ENCODE measurements around the gene EPB41L2.

- TF ChIP-seq CTCF (conservative IDR thresholded peaks at IDR 0.05; ENCODE audit: low read depth in 2 of 2) (no peak), EZH2phosphoT487 (IDR thresholded peaks at IDR 0.05; ENCODE audit: unreplicated experiment) (no peak), JUNB (IDR thresholded peaks at IDR 0.05; ENCODE audit: unreplicated experiment) (no peak), REST (IDR thresholded peaks at IDR 0.05; ENCODE audit: unreplicated experiment) (no peak), POLR2AphosphoS5 (IDR thresholded peaks at IDR 0.05; ENCODE audit: low read depth) (no peak), EZH2 (IDR thresholded peaks at IDR 0.05; ENCODE audit: low read depth, unreplicated experiment) (no peak), CREB1 (CRISPR knock-in tag; IDR thresholded peaks at IDR 0.05; ENCODE audit: low read depth) (no peak), ZNF114 (CRISPR knock-in tag; IDR thresholded peaks at IDR 0.05) (no peak), NANOG (IDR thresholded peaks at IDR 0.05; ENCODE audit: borderline replicate concordance) (no peak), ETS1 (IDR thresholded peaks at IDR 0.05) (no peak), STAT1 (IDR thresholded peaks at IDR 0.05; ENCODE audit: unreplicated experiment) (no peak)
Measured at GRCh38 chr6:130936933-130937332, 126.1 kb downstream of the EPB41L2 start.

Measured in GM23338 (cell line).